Muscle layer of duodenum (tissue), 2 donors: Measurements from ENCODE around the gene GPHN.

Source experiments
- H3K27ac ChIP-seq: one replicate; pipeline ENCODE4 v1.7.0; 2013; ENCODE audit warnings: mild to moderate bottlenecking, low read length
- H3K27me3 ChIP-seq: one replicate; pipeline ENCODE4 v1.7.0; 2013; ENCODE audit warnings: low read depth, mild to moderate bottlenecking, control low read depth, low read length
- H3K36me3 ChIP-seq, 2 donors: one replicate each; pipeline ENCODE4 v1.7.0; 2013; ENCODE audit warnings: low read length in 2 of 2, control low read depth in 1 of 2, mild to moderate bottlenecking in 1 of 2; ENCODE audit not compliant: insufficient read depth in 2 of 2, control insufficient read depth in 1 of 2
- H3K4me1 ChIP-seq, 2 donors: one replicate each; pipeline ENCODE4 v1.7.0; 2013; ENCODE audit warnings: low read length in 2 of 2, mild to moderate bottlenecking in 2 of 2, control low read depth in 1 of 2, moderate library complexity in 1 of 2; ENCODE audit not compliant: insufficient read depth in 2 of 2, control insufficient read depth in 1 of 2
- H3K4me3 ChIP-seq, 2 donors: one replicate each; pipeline ENCODE4 v1.7.0; 2013; ENCODE audit warnings: low read length in 2 of 2, low read depth in 1 of 2, mild to moderate bottlenecking in 1 of 2
- H3K9me3 ChIP-seq, 2 donors: one replicate each; pipeline ENCODE4 v1.7.0; 2013; ENCODE audit warnings: low read length in 2 of 2, control low read depth in 1 of 2, mild to moderate bottlenecking in 1 of 2; ENCODE audit not compliant: control insufficient read depth in 1 of 2
- donor health status: healthy.

GPHN gene

GRCh38 chr14:66735853-66736252 is 227.9 kb downstream of the GPHN start:
- H3K27ac ChIP-seq = no peak overlapping the region
- no peak overlapping the region for H3K4me3 ChIP-seq
- no peaks in the 10 kb centered on the region for H3K4me1 ChIP-seq
- H3K36me3 ChIP-seq = no peaks in the 10 kb centered on the region
- peaks cover 5 to 6% of the 10 kb centered on the region in 2 donors for H3K9me3 ChIP-seq
- no peaks in the 10 kb centered on the region for H3K27me3 ChIP-seq

- Histone ChIP-seq H3K4me1 (no peaks in the 10 kb centered on the region), H3K4me3 (no peak overlapping the region), H3K27ac (no peak overlapping the region), H3K36me3 (no peaks in the 10 kb centered on the region), H3K9me3 (peaks cover 5 to 6% of the 10 kb centered on the region in 2 donors), H3K27me3 (no peaks in the 10 kb centered on the region)
Measured at GRCh38 chr14:66739826-66740225, 231.9 kb downstream of the GPHN start.

DNA sequence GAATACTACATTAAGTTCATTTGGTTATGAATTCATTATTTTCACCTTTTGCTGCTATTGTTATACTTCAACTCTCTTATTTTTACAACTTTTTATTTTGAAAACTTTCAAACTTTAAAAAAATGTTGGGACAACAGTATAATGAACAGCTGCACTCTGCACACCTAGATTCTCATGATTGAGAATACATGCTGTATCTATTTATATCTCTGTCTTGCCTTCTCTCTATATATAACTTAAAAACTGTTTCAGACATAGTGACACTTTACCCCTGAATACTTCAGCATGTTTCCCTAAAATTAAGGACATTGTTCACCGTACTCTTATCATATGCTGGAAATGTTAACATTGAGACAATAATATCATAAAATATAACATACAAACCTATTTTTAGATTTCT is 237.1 kb downstream of the GPHN start:
- H3K27ac ChIP-seq = no peak overlapping the region
- no peaks in the 10 kb centered on the region for H3K27me3 ChIP-seq
- no peak overlapping the region for H3K4me3 ChIP-seq
- no peaks in the 10 kb centered on the region for H3K4me1 ChIP-seq
- H3K36me3 ChIP-seq = no peaks in the 10 kb centered on the region
- peaks cover 0 to 1% of the 10 kb centered on the region in 2 donors for H3K9me3 ChIP-seq

- no peaks in the 10 kb centered on the region for H3K27me3 ChIP-seq
- no peaks in the 10 kb centered on the region for H3K4me1 ChIP-seq
- no peaks in the 10 kb centered on the region for H3K9me3 ChIP-seq
- H3K27ac ChIP-seq = no peak overlapping the region
- no peak overlapping the region for H3K4me3 ChIP-seq
- H3K36me3 ChIP-seq = no peaks in the 10 kb centered on the region
Measured at GRCh38 chr14:66746316-66747006, 238.5 kb downstream of the GPHN start.

DNA sequence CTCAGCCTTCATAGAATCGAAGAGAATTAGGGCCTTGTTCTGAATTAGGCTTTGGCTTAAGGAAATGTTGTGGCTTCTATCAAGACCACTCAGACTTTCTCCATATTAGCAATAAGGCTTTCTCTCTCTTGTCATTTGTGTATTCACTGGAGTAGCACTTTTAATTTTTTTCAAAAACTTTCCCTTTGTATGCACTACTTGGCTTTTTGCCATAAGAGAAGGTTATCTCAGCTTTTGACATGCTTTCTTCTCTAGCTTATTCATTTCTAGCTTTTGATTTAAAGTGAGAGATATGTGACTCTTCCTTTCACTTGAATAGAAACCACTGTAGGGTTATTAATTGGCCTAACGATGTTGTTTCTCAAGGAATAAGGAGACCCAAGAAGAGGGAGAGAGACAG is 244.2 kb downstream of the GPHN start:
- H3K4me1 ChIP-seq = peaks cover 0 to 6% of the 10 kb centered on the region in 2 donors
- H3K36me3 ChIP-seq = no peaks in the 10 kb centered on the region
- no peaks in the 10 kb centered on the region for H3K27me3 ChIP-seq
- H3K9me3 ChIP-seq = no peaks in the 10 kb centered on the region
- H3K27ac ChIP-seq = no peak overlapping the region
- H3K4me3 ChIP-seq = no peak overlapping the region

GRCh38 chr14:66758031-66758613 is 250.2 kb downstream of the GPHN start:
- Histone ChIP-seq H3K27ac (no peak overlapping the region), H3K4me3 (no peak overlapping the region), H3K36me3 (no peaks in the 10 kb centered on the region), H3K9me3 (no peaks in the 10 kb centered on the region), H3K27me3 (no peaks in the 10 kb centered on the region), H3K4me1 (peaks cover 0 to 6% of the 10 kb centered on the region in 2 donors)

DNA sequence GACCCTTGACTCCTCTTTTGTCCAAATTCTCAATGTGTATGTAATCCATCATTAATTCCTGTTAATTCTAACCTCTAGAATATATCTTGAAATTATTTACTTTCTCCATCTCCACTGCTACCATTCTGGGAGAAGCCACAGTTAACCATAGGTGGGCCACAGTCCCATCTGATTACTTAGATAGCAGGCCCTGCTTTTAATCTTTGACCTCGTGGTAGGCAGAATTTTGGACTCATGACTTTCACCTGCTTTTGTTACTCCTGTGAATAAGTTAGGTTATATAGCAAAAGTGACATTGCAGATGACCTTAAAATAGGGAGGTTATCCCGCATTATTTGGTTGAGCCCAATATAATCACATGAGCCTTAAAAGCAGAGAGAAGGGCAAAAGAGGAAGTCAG is 264.2 kb downstream of the GPHN start:
- Histone ChIP-seq H3K4me3 (no peak overlapping the region), H3K36me3 (no peaks in the 10 kb centered on the region), H3K27ac (no peak overlapping the region), H3K4me1 (no peaks in the 10 kb centered on the region), H3K27me3 (no peaks in the 10 kb centered on the region), H3K9me3 (no peaks in the 10 kb centered on the region)

GRCh38 chr14:66782853-66783252 is 274.9 kb downstream of the GPHN start:
- Histone ChIP-seq H3K9me3 (no peaks in the 10 kb centered on the region), H3K27me3 (no peaks in the 10 kb centered on the region), H3K4me3 (no peak overlapping the region), H3K4me1 (no peaks in the 10 kb centered on the region), H3K27ac (no peak overlapping the region), H3K36me3 (no peaks in the 10 kb centered on the region)

DNA sequence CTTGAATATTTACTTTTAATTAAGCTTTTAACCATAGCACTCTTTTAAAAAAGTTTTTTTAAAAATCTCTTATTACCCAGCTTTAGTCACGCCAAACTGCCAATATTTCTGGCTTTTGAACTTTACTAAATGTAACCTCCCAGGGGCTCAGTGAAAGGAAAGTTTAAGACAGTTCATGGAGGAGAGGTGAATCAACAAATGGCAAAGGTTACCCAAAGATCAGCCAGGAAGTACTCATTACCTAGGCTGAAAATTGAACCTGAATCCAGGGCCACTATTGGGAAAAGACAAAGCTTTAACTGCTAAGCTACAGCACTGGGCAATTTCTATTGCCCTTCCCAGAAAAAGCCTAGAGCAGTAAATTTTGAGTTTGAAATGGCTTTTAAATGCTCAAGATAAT is 282.2 kb downstream of the GPHN start:
- H3K27me3 ChIP-seq = no peaks in the 10 kb centered on the region
- no peaks in the 10 kb centered on the region for H3K4me1 ChIP-seq
- H3K27ac ChIP-seq = no peak overlapping the region
- no peaks in the 10 kb centered on the region for H3K36me3 ChIP-seq
- no peak overlapping the region for H3K4me3 ChIP-seq
- peaks cover 4 to 15% of the 10 kb centered on the region in 2 donors for H3K9me3 ChIP-seq

- H3K36me3 ChIP-seq = peaks cover 0 to 3% of the 10 kb centered on the region in 2 donors
- H3K27ac ChIP-seq = no peak overlapping the region
- no peaks in the 10 kb centered on the region for H3K4me1 ChIP-seq
- H3K27me3 ChIP-seq = no peaks in the 10 kb centered on the region
- no peak overlapping the region for H3K4me3 ChIP-seq
- peaks cover 0 to 4% of the 10 kb centered on the region in 2 donors for H3K9me3 ChIP-seq
Measured at GRCh38 chr14:66802962-66803361, 295.0 kb downstream of the GPHN start.

DNA sequence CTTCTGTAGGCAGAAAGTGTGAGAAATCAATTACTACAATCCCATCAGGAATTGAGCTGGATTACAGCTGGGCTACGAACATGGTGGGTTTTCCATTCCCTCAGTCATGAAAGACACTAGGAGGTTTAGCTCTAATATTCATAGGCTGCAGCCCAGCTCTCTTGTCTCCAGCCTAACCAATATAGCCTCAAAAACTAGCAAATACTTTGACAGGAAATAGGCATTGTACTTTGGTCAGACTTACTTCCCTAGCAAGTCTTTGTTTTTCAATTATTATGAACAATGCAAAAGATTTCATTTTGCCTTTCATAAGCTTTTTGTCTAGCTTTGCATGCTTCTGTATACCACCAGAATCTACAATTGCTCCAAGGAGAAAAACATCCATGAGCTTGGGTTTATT is 296.2 kb downstream of the GPHN start:
- H3K27me3 ChIP-seq = no peaks in the 10 kb centered on the region
- no peaks in the 10 kb centered on the region for H3K4me1 ChIP-seq
- no peak overlapping the region for H3K4me3 ChIP-seq
- H3K27ac ChIP-seq = no peak overlapping the region
- peaks cover 0 to 4% of the 10 kb centered on the region in 2 donors for H3K9me3 ChIP-seq
- peaks cover 0 to 3% of the 10 kb centered on the region in 2 donors for H3K36me3 ChIP-seq

- Histone ChIP-seq H3K4me3 (no peak overlapping the region), H3K27me3 (no peaks in the 10 kb centered on the region), H3K36me3 (peaks cover 4 to 19% of the 10 kb centered on the region in 2 donors), H3K27ac (no peak overlapping the region), H3K9me3 (peaks cover 3 to 29% of the 10 kb centered on the region in 2 donors), H3K4me1 (no peaks in the 10 kb centered on the region)
Measured at GRCh38 chr14:66813636-66814035, 305.7 kb downstream of the GPHN start.
